GM13977 (cell line): Measurements from ENCODE around the gene DTX4.

Experiments used
- DNase-seq: peaks from one replicate; pipeline ENCODE4 v3.0.0; 2012; ENCODE audit warnings: low spot score
- CTCF ChIP-seq: IDR thresholded peaks from 2 replicates; pipeline ENCODE4 v1.5.1; 2012; ENCODE audit warnings: mild to moderate bottlenecking, control low read depth; ENCODE audit not compliant: insufficient read depth; ENCODE audit errors: extremely low read depth, missing control alignments
- in situ Hi-C: fragments of 300-500 bp; cut with MboI; formaldehyde crosslinking; loops from one replicate; pipeline ENCODE4 v1.12.0; 2022; ENCODE audit warnings: low sequenced_read_pairs, low pct_unique_long_range_greater_than_20kb, mixed read lengths, inconsistent platforms; ENCODE audit not compliant: unreplicated experiment

DTX4 gene

GRCh38 chr11:59178402-59178801 is 6.5 kb downstream of the DTX4 start:
- in situ Hi-C loops, result no loop called here
- DNase-seq, result no peak
- TF ChIP-seq CTCF, result no peak

- TF ChIP-seq CTCF, result no peak
- DNase-seq, result no peak
- in situ Hi-C loops, result no loop called here
These were observed 7.2 kb downstream of the DTX4 start for GRCh38 chr11:59179121-59179520.

GRCh38 chr11:59180168-59180776 is 8.3 kb downstream of the DTX4 start:
- TF ChIP-seq CTCF, result no peak
- no peak for DNase-seq
- in situ Hi-C loops, result no loop called here

- no peak for DNase-seq
- in situ Hi-C loops, result no loop called here
- no peak for TF ChIP-seq CTCF
These were observed 9.0 kb downstream of the DTX4 start for GRCh38 chr11:59180907-59181306.

- no peak for DNase-seq
- in situ Hi-C loops, result no loop called here
- no peak for TF ChIP-seq CTCF
These were observed 10.0 kb downstream of the DTX4 start for GRCh38 chr11:59181746-59182456.

- peak; percentile 59 for TF ChIP-seq CTCF
- DNase-seq, result peak; percentile 56
- in situ Hi-C loops, result no loop called here
These were observed 10.7 kb downstream of the DTX4 start for GRCh38 chr11:59182457-59183151.
